Measurements from ENCODE around the gene SCN11A.

Gene SCN11A

GRCh38 chr3:39021029-39021428 is 30.7 kb downstream of the SCN11A start:
- no peak overlapping the region for H3K27ac ChIP-seq
- no peak for TF ChIP-seq CTCF (conservative IDR thresholded peaks at IDR 0.05)

DNA sequence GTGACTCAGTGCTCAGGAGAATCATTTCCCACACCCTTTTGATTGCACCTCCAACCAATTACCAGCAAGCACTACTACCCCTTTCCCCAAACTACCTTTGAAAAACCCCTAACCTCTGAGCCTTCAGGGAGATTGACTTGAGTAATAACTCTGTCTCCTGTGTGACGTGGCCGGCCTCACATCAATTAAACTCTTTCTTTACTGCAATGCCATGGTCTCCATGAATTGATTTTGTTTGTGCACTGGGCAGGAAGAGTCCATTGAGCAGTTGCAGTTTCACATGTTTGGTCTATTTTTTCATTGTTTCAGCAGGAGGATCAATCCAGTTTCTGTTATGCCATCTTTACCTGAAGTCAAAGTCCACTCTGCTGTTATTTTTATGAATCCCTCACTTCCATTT is 32.4 kb downstream of the SCN11A start:
- no peak for TF ChIP-seq ZFX (IDR thresholded peaks at IDR 0.05)
- TF ChIP-seq CTCF (conservative IDR thresholded peaks at IDR 0.05): no peak
- no peak overlapping the region for H3K27ac ChIP-seq

- no peak for TF ChIP-seq CTCF (conservative IDR thresholded peaks at IDR 0.05)
- TF ChIP-seq ZFX (IDR thresholded peaks at IDR 0.05): no peak
- no peak overlapping the region for H3K27ac ChIP-seq
Measured at GRCh38 chr3:39015418-39015817, 36.3 kb downstream of the SCN11A start.

DNA sequence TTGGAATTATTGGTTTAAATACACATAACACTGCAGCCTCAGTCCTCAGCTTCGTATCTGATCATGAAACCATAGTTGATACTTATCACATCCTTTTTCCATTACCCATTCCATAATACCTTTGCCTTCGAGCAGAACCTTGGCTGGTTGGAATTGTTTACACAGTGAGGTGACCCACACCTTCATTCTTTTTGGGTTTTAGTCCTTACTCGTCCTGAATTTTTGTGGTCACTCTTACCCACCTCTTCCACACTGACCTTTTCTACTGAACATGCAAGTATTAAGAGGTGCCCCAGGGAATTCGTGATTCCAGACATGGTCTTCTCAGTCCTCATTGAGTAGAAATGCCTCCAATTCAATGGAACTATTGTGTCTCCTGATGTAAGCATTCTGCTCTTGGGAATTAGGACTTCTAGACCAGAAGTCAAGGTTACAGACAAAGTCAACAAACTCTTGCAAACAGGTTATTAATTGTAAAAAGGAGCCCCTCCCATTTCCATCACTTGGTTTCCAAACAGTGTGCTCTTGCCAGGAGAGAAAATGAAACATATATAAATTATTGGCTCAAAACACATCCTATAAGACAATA is 37.7 kb downstream of the SCN11A start:
- TF ChIP-seq ZFX (IDR thresholded peaks at IDR 0.05) (no peak), CTCF (conservative IDR thresholded peaks at IDR 0.05) (no peak)
- H3K27ac ChIP-seq: no peak overlapping the region

- TF ChIP-seq ZFX (IDR thresholded peaks at IDR 0.05): no peak
- TF ChIP-seq CTCF (conservative IDR thresholded peaks at IDR 0.05): no peak
- H3K27ac ChIP-seq: no peak overlapping the region
Measured at GRCh38 chr3:39013289-39013688, 38.5 kb downstream of the SCN11A start.

DNA sequence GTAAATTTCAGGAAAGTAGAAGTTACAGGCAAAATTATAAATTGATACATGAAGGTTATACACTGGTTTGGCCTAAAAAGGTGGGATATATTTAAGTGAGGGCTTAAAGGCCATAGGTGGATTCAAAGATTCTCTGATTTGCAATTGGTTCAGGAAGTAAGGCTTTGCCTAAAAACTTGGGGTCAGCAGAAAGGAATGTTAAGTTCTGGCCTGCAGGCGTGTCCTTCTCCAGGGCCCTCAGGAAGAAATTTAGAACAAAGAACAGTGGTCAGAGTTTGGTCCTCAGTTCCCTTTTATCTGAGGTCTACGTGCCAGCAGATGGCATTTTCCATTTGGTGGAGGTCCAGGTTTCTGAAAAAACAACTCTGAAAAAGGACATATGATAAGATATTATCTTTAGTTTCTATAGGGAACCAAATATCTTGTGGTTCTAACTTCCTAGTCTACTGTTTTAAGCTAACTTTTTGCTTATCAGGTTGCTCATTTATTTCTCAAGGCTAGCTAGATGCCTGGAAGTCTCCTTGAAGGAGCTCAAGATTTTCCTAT is 40.5 kb downstream of the SCN11A start:
- TF ChIP-seq CTCF (conservative IDR thresholded peaks at IDR 0.05): no peak
- no peak for TF ChIP-seq ZFX (IDR thresholded peaks at IDR 0.05)
- no peak overlapping the region for H3K27ac ChIP-seq

DNA sequence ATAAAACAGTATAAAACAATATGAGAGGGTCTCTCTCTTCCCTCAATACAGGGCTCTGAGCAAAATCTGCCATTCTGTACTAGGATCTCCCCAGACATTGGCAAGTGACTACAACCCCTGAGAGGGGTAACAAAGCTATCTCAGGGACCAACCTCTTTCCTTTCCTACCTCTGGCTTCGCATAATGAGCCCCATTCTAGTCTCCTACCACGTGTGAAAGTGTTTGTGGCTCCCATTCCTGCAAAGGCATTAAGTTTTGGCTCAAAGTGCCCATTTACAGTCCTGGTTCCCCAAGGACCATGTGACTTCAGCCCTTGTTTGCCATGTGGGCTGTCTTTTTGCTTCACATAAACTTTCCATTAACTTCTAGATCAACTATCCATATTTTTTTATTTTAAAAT is 46.4 kb downstream of the SCN11A start:
- H3K27ac ChIP-seq: no peak overlapping the region
- TF ChIP-seq CTCF (conservative IDR thresholded peaks at IDR 0.05) (no peak), ZFX (IDR thresholded peaks at IDR 0.05) (no peak)

Data from C4-2B (cell line).